GM13977 (cell line): ENCODE data around the gene LLCFC1.

ENCODE experiments used
- DNase-seq: peaks from one replicate; pipeline ENCODE4 v3.0.0; 2012; ENCODE audit warnings: low spot score
- in situ Hi-C: fragments of 300-500 bp; cut with MboI; formaldehyde crosslinking; loops from one replicate; pipeline ENCODE4 v1.12.0; 2022; ENCODE audit warnings: low sequenced_read_pairs, low pct_unique_long_range_greater_than_20kb, mixed read lengths, inconsistent platforms; ENCODE audit not compliant: unreplicated experiment
- TF ChIP-seq, protein P1 (sequence below): IDR thresholded peaks from 2 replicates; pipeline ENCODE4 v1.5.1; 2012; ENCODE audit warnings: mild to moderate bottlenecking, control low read depth; ENCODE audit not compliant: insufficient read depth; ENCODE audit errors: extremely low read depth, missing control alignments

LLCFC1 gene

GRCh38 chr7:142927949-142928348, 11.3 kb upstream of the LLCFC1 start:
- TF ChIP-seq, protein P1, sequence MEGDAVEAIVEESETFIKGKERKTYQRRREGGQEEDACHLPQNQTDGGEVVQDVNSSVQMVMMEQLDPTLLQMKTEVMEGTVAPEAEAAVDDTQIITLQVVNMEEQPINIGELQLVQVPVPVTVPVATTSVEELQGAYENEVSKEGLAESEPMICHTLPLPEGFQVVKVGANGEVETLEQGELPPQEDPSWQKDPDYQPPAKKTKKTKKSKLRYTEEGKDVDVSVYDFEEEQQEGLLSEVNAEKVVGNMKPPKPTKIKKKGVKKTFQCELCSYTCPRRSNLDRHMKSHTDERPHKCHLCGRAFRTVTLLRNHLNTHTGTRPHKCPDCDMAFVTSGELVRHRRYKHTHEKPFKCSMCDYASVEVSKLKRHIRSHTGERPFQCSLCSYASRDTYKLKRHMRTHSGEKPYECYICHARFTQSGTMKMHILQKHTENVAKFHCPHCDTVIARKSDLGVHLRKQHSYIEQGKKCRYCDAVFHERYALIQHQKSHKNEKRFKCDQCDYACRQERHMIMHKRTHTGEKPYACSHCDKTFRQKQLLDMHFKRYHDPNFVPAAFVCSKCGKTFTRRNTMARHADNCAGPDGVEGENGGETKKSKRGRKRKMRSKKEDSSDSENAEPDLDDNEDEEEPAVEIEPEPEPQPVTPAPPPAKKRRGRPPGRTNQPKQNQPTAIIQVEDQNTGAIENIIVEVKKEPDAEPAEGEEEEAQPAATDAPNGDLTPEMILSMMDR, result no peak
- in situ Hi-C loops, result no loop called here
- DNase-seq, result no peak

DNA sequence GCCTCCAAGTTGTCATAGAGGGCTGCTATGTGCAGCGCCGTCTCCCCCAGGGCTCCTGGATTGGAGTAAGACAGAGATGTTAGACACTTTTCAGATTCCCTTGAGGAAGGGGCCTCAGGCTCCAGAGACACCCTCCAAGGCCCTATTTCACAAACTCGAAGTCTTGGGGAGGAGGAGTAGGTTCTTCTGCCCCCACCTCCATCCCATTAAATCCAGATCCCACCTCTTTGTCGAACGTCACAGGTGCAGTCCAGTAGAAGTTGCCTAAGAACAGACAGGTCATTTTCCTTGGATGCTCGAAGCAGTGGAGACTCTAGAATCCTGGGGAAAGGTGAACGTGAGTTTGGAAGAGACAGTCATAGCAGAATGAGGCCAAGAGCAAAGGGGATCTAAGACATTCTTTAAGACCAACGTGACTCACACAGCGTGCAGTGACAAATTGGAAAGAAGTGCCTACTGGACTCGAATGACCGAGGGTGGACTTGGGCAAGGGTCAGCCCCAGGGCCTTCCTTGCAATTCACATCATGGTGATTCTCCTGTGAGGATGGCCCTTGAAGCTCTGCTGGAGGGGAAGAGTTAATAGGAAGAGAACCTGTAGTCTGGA, 9.1 kb upstream of the LLCFC1 start:
- in situ Hi-C loops, result no loop called here
- TF ChIP-seq, protein P1, result no peak
- DNase-seq, result no peak

DNA sequence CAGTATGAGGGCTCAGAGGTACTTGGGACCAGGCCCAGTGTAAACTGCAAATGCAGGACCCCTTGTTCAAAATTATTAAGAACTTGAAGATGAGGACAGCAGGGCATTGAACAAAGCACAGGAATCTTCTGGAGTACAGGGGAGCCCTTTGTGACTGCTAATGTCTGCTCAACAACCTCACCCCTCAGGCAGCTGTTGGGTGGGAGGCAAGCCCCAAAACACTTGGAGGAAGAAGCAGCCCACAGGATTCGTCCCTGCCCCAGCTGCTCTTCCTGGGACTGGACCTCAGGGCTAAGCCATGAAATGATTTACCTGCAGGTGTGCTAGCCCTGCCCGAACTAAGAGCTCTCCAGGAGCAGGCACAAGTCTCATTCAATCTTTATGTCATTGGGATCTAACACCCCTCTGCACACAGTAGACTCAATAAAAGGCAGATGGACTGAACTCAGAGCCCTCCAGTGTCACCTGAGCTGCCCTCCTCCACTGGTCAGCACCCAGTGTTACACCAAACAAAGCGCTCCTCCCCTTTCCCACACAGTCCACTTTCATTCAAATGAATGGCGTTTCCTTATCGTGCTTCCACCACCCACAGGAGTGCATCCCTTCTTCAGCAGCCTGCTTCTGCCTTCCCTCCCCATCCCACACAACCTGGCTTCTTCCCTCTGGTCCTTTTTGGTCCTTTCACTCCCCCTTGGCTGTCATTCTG, 6.7 kb upstream of the LLCFC1 start:
- in situ Hi-C loops, result no loop called here
- TF ChIP-seq, protein P1, result no peak
- no peak for DNase-seq

DNA sequence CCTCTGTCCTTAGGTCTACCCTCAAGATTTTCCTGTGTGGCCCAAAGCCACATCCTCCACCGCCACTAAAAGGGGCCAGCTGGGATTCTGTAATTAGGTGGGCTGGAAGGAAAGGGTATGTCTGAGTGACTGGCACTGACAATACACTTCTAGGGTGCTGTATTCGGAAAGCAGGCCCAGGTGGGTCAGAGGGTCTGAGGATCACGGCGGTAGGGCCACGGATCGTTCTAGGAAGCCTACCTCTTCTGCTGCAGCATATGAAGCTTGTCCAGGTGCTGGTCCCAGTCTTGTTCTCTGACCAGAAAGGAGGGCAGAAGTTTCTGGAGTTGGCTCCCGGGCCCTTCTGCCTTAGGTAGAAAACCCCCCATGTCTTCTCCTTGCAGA, 6.2 kb upstream of the LLCFC1 start:
- TF ChIP-seq, protein P1, result no peak
- in situ Hi-C loops, result no loop called here

GRCh38 chr7:142933624-142934023, 5.7 kb upstream of the LLCFC1 start, which contains the start of gene TRPV5:
Gene TRPV5, minus strand, starts transcription at chr7:142933746. Its CDS starts 287 bp downstream, at chr7:142933459.
- in situ Hi-C loops, result no loop called here

More for the DNA sequence above, 6.2 kb upstream of the LLCFC1 start:
- DNase-seq, result no peak

GRCh38 chr7:142934056-142934455, 5.2 kb upstream of the LLCFC1 start:
- in situ Hi-C loops, result no loop called here
- no peak for DNase-seq
- TF ChIP-seq, protein P1, result no peak

More at GRCh38 chr7:142933624-142934023, 5.7 kb upstream of the LLCFC1 start, which contains the start of gene TRPV5:
- no peak for DNase-seq
- TF ChIP-seq, protein P1, result no peak
